Activated CD4-positive, alpha-beta T cell treated with anti-CD3 and anti-CD28 coated beads for 48 hours (primary cell): Measurements from ENCODE around the gene UROC1.

Experiments used
- DNase-seq: peaks from one replicate; pipeline ENCODE4 v3.0.0-alpha.2; 2020

UROC1 gene

DNA sequence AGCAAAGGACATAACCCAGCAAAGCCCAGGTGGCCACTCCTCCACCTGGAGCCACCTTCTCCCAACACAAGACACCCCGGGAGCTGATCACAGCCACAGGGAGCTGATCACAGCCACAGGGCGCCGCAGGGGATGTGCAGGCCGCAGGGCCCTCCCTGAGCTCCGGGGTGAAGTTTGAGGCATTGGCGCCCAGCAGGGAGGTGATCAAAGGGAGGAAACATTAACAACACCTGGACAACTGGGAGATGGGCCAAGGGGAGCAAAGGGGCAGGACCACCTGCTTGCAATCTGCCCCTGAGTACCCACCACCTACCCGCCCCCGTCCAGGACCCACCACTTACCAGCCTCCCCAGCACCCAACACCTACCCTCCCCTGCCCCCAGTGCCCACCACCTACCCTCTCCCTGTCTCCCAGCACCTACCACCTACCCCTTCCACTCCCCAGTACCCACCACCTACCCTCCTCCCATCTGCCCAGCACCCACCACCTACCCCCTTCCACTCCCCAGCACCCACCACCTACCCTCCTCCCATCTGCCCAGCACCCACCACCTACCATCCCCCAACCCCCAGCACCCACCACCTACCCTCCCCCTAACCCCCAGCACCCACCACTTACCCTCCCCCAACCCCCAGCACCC lies 2.4 kb downstream of the UROC1 start:
- no peak for DNase-seq

DNA sequence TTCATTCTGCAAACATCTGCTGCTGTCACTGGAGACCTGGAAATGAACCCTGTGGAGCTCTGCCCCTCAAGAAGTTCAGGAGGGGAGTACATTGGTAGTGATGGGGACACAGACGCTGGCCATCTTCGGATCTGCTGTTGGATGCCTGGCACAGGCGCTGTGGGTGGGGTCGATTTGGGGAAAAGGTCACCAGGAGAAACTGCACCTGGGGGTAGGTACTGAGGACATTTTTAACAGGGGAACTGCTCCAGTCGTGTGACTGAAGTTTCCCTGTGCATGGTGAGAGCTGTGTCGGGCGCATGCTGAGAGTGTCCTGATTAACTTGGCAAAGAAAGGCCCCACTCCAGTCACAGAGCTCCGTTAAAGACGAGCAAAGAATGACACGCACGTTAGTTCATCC lies 3.4 kb downstream of the UROC1 start:
- no peak for DNase-seq

DNA sequence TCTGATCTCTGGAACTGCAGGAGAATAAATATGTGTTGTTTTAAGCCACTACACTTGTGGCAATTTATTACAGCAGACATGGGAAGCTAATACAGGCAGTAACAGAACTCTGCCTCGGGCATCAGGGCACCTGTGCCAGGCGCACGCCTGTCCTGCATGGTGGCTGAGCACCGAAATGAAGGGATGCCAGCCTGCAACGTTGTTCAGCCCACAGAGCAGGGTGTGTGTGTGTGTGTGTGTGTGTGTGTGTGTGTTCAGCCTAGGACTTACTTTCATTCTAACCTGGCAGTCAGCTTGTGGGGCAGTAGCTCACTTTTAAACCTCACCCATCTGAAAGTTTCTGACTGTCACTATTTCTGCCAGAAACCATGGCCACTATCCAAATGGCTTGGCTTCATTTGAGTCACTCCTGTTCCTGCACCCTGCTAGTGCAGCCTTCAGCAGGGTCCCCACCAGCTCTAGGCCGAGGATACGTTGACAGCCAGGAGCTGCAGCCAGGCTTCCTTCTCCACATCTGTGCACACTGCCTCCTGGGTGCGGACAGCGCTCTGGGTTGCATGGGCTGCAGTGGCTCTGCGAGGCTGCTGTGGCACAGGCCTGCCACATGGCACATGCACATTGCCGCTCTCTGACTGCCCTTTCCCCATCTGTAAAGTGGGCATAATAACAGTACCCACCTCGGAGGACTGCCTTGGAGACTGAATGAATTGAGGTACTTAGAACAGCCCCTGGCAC lies 4.5 kb downstream of the UROC1 start:
- no peak for DNase-seq

DNA sequence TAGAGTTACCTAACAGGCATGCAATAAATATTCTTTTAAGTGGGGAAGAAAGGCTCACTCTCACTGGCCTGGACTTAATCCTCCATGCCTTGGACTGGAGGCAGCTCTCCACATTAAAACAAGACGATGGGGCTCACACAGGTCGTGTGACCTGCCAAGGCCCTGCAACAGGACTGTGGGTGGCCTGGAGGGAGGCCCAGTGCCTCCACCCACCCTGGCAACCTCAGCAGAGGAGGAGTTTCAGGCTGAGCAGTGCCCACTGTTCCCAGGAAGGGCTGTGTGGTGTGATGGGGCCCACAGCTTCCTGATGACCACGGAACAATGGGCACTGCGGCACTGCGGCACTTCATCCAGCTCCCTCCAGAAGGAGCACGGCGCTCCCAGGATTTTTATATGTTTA lies 5.5 kb downstream of the UROC1 start:
- no peak for DNase-seq

DNA sequence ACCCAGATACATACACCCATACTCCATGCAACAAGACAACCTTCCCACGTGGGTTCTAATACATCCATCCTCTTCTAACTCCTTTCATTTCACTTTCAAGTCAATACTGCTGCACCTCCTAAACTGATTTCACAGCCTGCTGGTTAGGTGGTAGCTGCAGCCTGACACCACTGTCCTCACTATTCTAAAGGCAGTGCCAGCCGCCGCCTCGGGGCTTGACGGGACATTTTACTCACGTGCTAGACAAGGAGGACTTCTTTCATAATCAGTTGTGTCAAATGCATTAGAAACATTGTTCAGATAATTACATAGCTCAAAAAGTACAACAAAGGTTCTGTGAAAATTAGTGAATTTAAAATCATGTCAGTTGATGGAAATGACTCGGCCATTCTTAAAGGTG lies 6.3 kb downstream of the UROC1 start:
- DNase-seq, result no peak

DNA sequence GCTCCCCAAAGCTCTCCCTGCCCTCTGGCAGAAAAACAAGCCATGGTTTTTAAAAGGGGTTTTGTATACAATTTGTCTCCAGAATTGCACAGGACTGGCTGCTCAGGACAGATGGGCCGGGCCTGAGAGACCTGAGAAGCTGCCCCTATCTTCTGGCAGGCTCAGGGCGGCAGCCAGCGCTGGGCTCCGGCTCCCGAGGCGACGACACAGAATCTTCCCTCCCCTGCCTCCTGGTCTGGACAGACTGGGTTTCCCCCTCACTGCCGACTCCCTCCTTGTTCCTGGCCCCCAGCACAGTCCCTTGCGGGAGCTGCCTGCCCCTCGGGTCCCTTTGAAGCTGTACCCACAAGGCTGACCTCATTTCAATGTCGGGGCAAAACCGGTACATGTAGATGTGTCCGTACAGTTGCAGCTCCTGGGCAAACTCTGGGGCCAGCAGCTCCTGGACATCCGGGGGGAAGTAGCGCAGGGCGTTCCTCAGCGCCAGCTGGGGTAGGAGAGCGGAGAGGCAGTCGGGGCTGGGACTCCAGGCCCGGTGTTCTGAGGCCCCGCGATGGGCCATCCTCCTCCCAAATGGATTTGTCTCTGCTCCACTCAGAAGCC lies 7.2 kb downstream of the UROC1 start:
- no peak for DNase-seq

DNA sequence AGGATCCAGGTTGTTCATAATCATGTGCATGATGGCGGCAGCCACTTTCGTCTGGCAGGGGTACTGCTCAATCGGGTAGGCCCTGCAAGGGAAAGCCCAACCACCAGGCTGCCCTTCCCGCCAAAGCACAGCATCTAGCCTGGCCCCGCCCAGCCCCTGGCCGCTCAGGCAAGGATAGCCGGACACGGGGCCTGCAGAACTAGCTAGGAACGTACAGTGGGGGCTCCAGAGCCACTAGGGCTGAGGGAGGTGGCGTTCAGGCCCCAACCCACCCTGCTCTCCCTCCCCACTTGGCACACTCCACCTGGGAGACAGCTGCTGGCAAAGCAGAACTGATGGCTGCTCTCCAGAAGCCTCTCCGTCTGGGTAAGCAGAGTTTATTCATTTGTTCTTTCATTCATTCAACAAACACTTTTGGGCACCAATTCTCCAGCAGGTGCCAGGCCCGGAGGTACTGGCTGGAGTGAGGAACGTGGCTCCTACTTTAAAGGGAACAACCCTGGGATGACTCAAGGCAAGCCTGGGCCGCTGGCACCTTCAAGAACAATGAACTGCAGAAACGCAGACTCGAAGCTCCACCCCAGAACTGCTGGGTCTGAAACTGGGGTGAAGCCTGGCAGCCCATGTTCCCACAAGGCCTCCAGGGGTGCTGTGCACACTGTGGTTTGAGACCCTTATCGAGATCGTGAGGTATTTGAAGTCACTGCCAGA lies 7.8 kb downstream of the UROC1 start:
- DNase-seq, result no peak

DNA sequence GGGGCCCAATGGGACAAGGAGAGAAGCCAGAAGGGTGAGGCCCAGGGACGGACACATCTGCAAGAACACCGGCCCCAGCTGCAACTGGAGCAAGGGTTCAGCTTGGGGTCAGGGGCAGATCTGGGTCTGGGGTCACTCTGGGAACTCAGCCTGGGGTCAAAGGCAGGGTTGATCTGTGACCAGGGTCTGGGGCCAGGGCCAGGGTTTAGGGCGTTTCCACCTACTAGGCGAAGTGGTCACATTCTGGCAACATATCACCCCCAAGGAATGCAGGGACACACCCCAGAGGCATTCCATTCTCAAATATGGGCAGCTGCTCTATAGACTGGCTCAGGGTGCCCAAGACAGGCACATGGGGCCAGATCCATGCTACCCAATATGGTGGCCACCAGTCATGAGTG lies 9.0 kb downstream of the UROC1 start:
- DNase-seq, result no peak

DNA sequence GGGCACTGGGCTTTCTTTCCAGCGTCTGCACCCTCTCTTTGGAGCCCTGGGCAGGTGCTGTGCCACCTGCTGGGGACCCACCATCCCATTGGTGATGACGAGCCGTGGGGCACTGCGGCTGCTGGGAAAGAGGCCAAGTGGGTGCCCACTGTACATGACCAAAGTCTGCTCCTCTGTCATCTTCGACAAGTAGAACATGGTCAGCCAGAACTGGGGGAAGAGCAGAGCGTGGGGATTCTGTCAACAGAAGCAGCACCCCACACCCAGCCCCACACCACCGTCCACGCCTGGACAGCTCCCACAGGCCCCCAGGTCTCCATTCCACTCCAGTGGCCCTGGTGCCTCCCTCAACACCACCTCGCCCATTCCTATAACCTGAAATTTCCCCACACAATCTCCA lies 9.7 kb downstream of the UROC1 start:
- DNase-seq, result no peak

DNA sequence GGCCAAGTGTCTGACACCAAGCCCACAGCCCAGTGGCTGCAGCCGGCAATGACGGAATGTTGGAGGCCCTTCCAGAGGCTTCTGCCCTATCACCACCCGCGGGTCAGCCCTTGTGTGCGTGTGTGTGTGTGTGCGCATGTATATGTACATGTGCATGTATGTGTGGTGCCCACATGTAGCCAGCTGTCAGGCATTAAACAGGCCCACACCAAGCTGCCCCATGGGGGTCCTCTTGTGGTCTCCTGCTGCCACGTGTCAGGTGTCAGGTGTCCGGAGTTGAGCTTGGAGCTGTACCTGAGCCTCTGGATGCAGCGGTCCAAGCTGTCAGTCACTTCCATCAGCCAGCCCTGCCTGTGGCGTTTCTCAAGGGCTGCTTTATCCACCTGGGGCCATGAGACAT lies 13.9 kb downstream of the UROC1 start:
- no peak for DNase-seq

DNA sequence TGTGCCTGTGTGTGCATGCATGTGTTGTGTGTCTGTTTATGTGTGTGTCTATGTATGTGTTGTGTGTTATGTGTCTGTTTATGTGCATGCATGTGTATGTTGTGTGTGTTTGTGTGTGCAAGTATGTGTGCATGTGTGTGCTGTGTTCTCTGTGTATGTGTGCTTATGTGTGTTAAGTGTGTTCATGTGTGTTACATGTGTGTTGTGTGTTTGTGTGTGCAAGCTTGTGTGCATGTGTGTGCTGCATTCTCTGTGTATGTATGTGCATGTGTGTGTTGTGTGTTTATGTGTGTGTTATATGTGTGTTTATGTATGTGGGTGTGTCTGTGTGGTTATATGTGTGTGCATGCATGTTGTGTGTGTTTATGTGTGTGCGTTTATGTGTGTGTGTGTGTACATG lies 14.9 kb downstream of the UROC1 start:
- DNase-seq, result no peak

DNA sequence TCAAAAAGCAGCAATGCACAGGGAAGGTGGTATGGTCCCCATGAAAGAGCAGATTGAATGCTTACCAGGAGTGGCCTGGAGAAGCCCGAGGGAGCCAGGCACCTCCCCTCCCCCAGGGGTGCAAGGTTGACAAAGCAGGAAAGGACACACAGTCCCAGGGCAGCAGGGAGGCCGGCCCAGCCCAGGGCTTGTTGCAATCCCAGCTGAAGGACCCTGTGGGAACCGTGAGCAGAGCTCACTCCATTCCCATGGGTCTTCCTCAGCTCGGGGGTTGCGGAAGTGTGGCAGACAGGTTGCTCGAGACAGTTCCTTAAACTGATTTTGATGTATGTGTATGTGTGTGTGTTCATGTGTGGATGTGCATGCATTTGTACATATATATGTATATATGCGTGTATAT lies 15.8 kb downstream of the UROC1 start:
- DNase-seq, result no peak

DNA sequence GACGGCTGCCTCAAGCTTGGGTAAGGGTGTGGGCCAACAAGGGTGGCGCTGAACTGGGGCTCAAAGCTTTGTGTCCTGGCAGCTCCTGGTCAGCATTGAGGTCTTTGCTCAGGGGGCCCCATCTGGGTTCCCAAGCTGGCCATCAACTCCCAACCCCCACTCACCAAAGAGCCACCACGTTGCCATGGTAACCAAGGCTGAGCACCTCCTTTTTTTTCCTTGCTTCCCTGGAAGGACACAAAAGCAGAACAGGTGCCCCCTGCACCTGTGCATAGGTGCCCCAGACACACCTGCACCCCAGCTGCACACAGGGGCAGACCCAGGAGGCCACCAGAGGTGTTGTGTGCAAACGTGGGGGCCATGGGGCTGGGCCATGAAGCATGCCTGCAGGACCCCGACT lies 16.5 kb downstream of the UROC1 start:
- no peak for DNase-seq

DNA sequence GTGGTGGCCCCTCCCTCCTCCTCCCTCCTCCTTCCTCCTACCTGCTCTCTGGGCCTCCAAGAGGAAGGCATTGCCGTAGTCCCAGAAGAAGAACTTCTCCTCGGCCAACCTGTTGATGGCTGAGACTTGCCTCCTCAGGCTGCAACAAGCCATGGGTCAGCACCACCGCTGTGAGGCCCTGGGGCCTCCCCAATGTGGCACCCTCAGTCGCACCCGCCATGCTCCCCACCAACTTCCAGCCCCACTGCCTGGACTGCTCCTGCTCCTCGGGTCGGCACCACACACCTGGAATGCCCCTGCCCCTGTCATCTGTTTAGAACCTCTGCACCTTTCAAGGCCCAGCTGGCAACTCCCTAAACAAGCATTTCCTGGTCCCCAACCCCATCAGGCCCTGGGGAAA lies 17.6 kb downstream of the UROC1 start:
- DNase-seq, result no peak

DNA sequence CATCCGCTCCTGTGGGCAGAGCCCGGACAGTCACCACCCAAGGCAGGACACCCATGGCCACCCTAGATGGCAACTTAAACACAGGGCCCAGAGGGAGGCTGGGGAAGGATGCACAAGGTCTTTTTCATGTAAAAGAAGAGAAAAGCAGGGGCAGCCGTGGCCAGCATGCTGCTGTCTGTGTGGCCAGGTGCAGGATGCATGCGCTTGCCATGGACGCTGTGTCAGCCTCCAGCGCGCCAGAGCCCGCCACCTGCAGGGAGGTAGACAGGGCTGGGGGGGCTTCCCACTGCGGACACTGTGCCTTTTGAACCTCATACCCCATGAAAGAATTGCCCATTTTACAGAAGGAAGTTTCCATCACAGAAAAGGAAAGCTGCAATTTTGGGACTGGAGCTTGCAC lies 18.2 kb downstream of the UROC1 start:
- no peak for DNase-seq

DNA sequence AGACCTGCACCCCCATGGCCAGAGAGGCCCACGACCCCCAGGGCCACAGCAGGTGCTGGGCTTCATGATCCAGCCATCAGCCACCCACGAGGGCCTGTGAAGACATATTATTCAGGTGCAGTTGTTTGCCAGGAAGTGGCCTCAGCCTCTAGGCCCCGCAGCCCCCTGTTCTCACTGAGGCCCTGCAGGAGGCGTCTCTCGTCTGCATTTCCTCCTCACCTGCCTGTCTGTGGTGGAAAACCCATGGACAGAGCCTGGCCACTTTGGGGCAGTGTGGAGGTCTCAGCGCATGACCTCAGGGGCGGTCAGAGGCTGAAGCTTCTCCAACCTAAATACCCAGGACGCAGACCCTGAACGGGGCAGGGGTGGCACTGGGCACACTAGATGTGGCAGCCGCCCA lies 18.6 kb downstream of the UROC1 start:
- DNase-seq, result no peak

DNA sequence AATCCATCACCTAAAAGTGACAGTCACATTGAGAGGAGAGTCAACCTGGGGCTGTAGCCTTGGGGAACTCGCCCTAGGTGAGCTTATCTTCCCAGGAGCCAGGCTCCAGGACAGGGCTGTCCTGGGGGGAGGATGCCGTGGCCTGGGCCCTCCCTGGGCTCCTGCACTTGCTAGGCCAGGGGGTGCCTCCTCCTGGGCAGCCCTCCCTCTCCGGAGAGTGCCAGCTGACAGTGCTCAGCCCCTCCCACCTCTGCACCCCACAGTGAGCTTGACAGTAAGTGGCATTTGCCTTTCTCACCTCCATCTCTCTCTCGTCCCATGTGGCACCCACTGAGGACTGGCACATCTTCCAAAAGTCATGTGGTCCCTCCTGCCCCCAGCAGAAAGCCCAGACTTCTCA lies 19.1 kb downstream of the UROC1 start:
- DNase-seq, result no peak

DNA sequence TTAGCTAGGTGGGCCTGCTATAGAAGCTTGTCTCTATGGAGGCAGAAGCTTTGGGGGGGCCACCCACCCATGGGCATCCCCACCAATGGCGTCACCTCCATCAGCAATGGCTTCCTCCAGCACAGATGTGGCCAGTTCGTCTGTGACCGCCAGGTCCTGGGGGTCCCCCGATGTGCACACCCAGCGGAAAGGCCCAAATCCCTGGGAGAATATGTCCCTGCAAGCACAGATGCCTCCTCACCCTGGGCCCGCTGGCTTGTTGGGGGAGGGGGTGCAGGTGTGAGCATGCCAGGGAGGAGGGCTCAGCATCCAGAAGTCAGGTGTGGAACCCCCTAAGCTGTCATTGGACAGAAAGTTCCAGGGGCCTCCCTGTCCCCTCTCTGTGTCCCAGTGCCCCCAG lies 19.6 kb downstream of the UROC1 start:
- no peak for DNase-seq

DNA sequence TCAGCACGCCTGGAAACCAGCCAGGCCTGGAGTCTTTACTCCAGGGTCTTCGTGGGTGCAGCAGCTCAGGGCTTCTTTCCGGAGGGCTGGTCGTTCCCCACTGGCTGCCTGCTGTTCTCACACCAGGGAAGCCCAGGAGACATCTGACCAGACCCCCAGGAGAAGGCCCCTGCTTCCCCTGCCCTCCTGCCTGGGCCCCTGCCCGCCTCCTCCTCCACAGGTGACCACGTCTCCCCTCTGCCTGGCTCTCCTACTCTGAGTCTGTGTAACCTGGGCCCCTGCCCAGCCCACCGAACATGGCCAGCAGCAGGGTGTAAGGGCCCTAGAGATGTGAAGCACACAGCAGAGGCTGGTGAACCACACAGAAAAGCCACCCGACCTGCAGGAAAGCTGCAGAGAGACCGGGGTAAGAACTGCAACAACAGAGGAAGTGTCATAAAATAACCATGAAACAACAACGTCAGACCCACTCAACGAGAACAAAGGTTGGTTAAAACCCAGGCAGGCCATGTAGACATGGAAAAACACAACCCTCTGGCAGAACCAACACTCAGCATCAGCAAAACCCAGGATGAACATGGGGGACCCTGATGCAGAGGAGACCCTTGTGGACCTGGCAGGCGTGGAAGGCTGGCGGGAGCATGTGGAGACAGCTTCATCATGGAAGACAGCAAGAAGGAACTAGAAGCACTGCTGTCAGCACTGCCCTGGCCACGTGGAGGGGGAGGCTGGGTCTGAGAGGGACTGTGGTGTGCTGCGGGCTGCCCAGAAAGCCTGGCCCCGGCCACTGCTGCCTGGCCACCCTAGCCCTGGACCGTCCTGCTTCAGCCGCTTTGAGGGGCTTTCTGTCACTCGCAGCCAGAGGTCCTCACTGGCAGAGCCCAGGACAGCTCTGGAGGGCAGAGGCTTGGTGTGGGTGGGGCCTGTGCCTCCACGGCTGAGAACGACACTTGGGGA lies 20.4 kb downstream of the UROC1 start:
- DNase-seq, result no peak

DNA sequence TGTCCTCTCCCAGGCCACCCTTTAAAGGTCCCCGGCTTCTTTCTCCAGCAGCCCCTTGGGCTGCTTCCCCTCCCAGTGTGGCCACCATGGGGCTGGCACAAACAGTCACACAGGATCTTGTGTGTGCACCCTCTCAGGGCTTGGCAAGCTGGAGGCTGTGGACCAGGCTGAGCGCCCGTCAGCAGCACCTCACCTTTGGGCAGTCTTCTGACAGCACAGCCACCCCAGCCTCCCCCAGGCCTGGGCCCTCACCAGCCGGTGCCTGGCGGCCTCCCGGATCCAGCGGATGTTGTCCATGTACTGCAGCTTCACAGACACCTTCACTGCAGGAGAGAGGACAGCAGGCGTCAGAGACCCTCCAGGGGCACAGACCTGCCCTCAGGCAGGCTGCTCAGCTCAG lies 21.8 kb downstream of the UROC1 start:
- no peak for DNase-seq

DNA sequence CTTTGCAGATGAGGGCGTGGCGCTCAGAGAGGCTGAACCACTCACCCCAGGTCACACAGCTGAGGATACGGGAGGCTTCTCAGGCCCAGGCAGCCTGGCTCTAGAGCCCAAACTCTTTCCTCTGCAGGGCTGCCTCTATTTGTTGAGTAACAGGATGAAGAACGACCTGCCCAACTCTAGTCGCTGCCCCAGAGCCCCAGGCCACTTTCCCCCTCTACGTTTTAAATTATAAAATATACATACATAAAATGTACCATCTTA lies 22.7 kb downstream of the UROC1 start:
- DNase-seq, result no peak

DNA sequence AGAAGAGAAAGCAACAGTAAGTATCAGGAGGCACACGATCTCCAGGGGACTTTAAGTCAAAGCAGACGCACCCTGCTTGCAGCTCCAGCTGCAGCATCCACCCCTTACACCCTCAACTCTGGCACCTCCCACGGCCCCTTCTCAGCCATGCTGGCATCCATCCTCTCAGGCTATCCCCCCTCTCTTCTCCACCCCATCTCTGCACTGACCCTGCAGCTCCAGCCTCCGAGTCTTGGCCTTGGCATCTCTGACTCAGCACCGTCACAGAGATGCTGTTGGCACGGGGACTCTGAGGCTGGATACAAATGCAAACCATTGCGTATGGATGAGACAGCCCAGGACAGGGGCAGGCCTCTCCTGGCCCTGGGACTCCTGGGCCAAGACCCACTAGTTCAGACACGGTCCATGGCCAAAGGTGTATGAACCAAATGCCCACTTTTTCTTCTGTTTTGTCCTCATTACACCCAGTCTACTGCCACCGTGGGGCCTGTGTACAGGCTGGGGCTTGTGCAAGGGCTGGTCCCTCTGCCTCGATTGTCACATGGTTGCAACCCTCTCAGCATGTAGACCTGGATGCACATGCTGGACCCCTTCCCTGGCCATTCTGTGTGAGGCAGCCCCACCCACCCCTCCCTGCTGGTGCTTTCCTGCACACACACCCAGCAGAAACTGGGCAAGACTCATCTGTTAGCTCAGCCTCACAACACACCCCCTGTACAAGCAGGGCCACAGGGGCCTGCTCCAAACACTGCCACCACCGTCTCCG lies 23.2 kb downstream of the UROC1 start:
- no peak for DNase-seq
